Measurements from ENCODE around the gene HPSE2.

Gene HPSE2

DNA sequence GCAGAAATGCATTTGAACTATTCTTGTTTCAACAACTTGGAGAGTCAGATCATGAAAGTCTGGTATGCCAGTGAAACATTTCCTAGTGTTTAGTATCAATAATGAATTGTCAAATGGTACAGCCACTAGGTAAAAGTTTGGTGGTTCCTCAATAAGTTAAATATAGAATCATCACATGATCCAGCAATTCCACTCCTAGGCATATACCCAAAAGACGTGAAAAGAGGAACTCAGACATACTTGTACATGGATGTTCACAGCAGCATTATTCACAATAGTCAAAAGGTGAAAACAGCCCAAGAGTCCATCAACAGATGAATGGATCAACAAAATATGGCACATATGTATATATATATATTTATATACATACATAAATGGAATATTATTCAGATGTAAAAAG, 721.9 kb downstream of the HPSE2 start:
- TF ChIP-seq, protein P1, sequence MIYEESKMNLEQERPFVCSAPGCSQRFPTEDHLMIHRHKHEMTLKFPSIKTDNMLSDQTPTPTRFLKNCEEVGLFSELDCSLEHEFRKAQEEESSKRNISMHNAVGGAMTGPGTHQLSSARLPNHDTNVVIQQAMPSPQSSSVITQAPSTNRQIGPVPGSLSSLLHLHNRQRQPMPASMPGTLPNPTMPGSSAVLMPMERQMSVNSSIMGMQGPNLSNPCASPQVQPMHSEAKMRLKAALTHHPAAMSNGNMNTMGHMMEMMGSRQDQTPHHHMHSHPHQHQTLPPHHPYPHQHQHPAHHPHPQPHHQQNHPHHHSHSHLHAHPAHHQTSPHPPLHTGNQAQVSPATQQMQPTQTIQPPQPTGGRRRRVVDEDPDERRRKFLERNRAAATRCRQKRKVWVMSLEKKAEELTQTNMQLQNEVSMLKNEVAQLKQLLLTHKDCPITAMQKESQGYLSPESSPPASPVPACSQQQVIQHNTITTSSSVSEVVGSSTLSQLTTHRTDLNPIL (CRISPR knock-in tag; IDR thresholded peaks at IDR 0.05; ENCODE audit: low read depth), result no peak
- TF ChIP-seq POU6F1 (CRISPR knock-in tag; IDR thresholded peaks at IDR 0.05; ENCODE audit: borderline replicate concordance, low read depth) (no peak), TSHZ2 (CRISPR knock-in tag; IDR thresholded peaks at IDR 0.05) (no peak), PATZ1 (CRISPR knock-in tag; IDR thresholded peaks at IDR 0.05; ENCODE audit: borderline replicate concordance) (no peak), RARB (CRISPR knock-in tag; IDR thresholded peaks at IDR 0.05) (no peak), ZFP30 (CRISPR knock-in tag; IDR thresholded peaks at IDR 0.05) (no peak), ZNF8 (CRISPR knock-in tag; IDR thresholded peaks at IDR 0.05) (no peak), OSR1 (CRISPR knock-in tag; IDR thresholded peaks at IDR 0.05) (no peak)
- TF ChIP-seq, protein P2, sequence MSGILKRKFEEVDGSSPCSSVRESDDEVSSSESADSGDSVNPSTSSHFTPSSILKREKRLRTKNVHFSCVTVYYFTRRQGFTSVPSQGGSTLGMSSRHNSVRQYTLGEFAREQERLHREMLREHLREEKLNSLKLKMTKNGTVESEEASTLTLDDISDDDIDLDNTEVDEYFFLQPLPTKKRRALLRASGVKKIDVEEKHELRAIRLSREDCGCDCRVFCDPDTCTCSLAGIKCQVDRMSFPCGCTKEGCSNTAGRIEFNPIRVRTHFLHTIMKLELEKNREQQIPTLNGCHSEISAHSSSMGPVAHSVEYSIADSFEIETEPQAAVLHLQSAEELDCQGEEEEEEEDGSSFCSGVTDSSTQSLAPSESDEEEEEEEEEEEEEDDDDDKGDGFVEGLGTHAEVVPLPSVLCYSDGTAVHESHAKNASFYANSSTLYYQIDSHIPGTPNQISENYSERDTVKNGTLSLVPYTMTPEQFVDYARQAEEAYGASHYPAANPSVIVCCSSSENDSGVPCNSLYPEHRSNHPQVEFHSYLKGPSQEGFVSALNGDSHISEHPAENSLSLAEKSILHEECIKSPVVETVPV (CRISPR knock-in tag; IDR thresholded peaks at IDR 0.05), result no peak
- no peak for ATAC-seq

DNA sequence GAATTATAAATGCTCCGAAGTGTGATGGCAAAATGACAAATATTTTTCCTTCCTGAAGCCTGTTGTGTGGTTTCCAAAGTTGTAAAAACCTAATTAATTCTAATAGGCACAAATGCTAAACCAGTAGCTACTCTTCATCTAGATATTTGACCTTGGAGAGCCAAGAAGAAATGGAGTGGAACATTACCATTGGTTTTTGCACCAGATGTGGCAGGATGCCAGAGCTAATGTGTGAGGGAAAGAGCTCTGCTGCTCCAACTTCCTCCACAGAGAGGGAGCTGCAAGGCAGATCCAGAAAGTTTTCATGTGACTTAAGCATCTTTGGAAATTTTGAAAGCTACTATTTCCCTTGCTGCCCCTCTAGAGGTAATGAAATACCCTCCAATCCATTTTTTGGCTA, 723.8 kb downstream of the HPSE2 start:
- TF ChIP-seq SNAI2 (CRISPR knock-in tag; IDR thresholded peaks at IDR 0.05), result no peak
- no peak for TF ChIP-seq ISL1 (CRISPR knock-in tag; IDR thresholded peaks at IDR 0.05)
- no peak for TF ChIP-seq OSR1 (CRISPR knock-in tag; IDR thresholded peaks at IDR 0.05)
- no peak for TF ChIP-seq GLIS3 (CRISPR knock-in tag; IDR thresholded peaks at IDR 0.05)
- no peak for TF ChIP-seq TSHZ2 (CRISPR knock-in tag; IDR thresholded peaks at IDR 0.05)
- no peak for ATAC-seq

GRCh38 chr10:98510412-98510995, 725.1 kb downstream of the HPSE2 start:
- ATAC-seq, result no peak
- TF ChIP-seq ZFP30 (CRISPR knock-in tag; IDR thresholded peaks at IDR 0.05) (no peak), TOX (CRISPR knock-in tag; IDR thresholded peaks at IDR 0.05; ENCODE audit: borderline replicate concordance) (no peak), ZNF70 (CRISPR knock-in tag; IDR thresholded peaks at IDR 0.05) (no peak), PATZ1 (CRISPR knock-in tag; IDR thresholded peaks at IDR 0.05; ENCODE audit: borderline replicate concordance) (no peak), ZC3H10 (CRISPR knock-in tag; IDR thresholded peaks at IDR 0.05) (no peak)
